Body of pancreas (tissue), 4 donors: Measurements from ENCODE around the gene IDE. TPM values are rescaled to one million over a fixed set of nuclear protein-coding genes. Genes with fewer than 3 reads are reported as not detected.

Source experiments
- ATAC-seq: fragments of 150-250 bp; one replicate; pipeline ENCODE4 v1.9.1; 2016
- DNase-seq, 4 donors: peaks; one replicate each; pipeline ENCODE4 v3.0.0-alpha.2; 2019
- H3K27ac ChIP-seq, 4 donors: fragments of 200-600 bp; sonication (generic); 1 replicate in 3 of 4; 2 replicates in 1 of 4; pipeline versions ENCODE4 v1.5.1 to v1.6.1; 2016 to 2019; ENCODE audit warnings: mild to moderate bottlenecking in 1 of 4, mixed read lengths in 1 of 4, moderate library complexity in 1 of 4
- H3K27me3 ChIP-seq, 2 donors: fragments of 200-600 bp; sonication (generic); one replicate each; pipeline ENCODE4 v1.6.0; 2016; ENCODE audit warnings: mild to moderate bottlenecking in 1 of 2
- H3K36me3 ChIP-seq, 2 donors: fragments of 200-600 bp; sonication (generic); replicated peaks in 1 of 2; 2 replicates each; pipeline ENCODE4 v1.5.1; 2016; ENCODE audit warnings: low read depth in 2 of 2; ENCODE audit not compliant: insufficient read depth in 1 of 2
- H3K4me1 ChIP-seq: fragments of 200-600 bp; sonication (generic); one replicate; pipeline ENCODE4 v1.6.0; 2016
- H3K4me3 ChIP-seq, 2 donors: fragments of 200-600 bp; sonication (generic); 1 replicate in 1 of 2; 2 replicates in 1 of 2; pipeline ENCODE4 v1.5.1; 2016 to 2019
- H3K9me3 ChIP-seq, 3 donors: fragments of 200-600 bp; sonication (generic); 1 replicate in 2 of 3; 2 replicates in 1 of 3; pipeline ENCODE4 v1.5.1; 2016
- CTCF ChIP-seq, 7 experiments: fragments of 450-650 bp in 4 of 7; fragments of 200-600 bp in 3 of 7; sonication (generic) in 3 of 7; IDR thresholded peaks; one replicate each; pipeline ENCODE4 v1.5.1; 2016 to 2019; ENCODE audit warnings: antibody characterized with exemption in 7 of 7
- POLR2A ChIP-seq, 3 donors: fragments of 450-650 bp; IDR thresholded peaks; one replicate each; pipeline ENCODE4 v1.6.1; 2016; ENCODE audit warnings: antibody characterized with exemption in 3 of 3, mild to moderate bottlenecking in 2 of 3
- WGBS, 2 donors: methylation state at CpG; one replicate each; pipeline ENCODE4 v1.1.5; 2017; 5-methylcytosine and 5-hydroxymethylcytosine counted together
- intact Hi-C: fragments of 100-400 bp; cut with DNase I; formaldehyde crosslinking; loops from one replicate; pipeline ENCODE4 v1.15.1; 2023
- total RNA-seq, 2 donors: library from RNA; depleted of rRNA; stranded (reverse); fragments of >200 nt; gene quantifications; one replicate each; pipeline ENCODE4 v1.1.0, GENCODE V29; 2016

The IDE gene
- 10 to 100 TPM; 13.8 to 19.5 TPM for total RNA-seq

- ATAC-seq (peak; percentile 91), DNase-seq (peak; percentile 89 to 91 (median 90))
- Histone ChIP-seq H3K27me3 (no peaks in the 10 kb centered on the region), H3K4me1 (peaks cover 36% of the 10 kb centered on the region), H3K9me3 (no peaks in the 10 kb centered on the region), H3K36me3 (no peaks in the 10 kb centered on the region), H3K27ac (peak within 1 kb of the TSS; percentile 93 to 96 (median 94)), H3K4me3 (peak within 1 kb of the TSS; percentile 62 to 94)
- TF ChIP-seq CTCF (IDR thresholded peaks at IDR 0.05) = peak; percentile 65 to 91 (median 88)
- peak; percentile 62 to 85 (median 78) for TF ChIP-seq POLR2A (IDR thresholded peaks at IDR 0.05)
- WGBS, 2 donors = 0% methylated on average over 1 to 50 of the region's 80 CpGs
- intact Hi-C loops = loop anchor here (5.0 kb wide), 1 partner anchor 57 kb away; no protein-coding TSS in a partner anchor
Observed at GRCh38 chr10:92573798-92574547, at the start of gene IDE. IDE (minus strand) TSS chr10:92574093; CDS start chr10:92574019, 74 bp downstream.

GRCh38 chr10:92619368-92619767, 45.5 kb upstream of the IDE start:
- H3K27me3 ChIP-seq = no peaks in the 10 kb centered on the region
- H3K4me3 ChIP-seq = no peak overlapping the region
- intact Hi-C loops = no loop called here
- no peaks in the 10 kb centered on the region for H3K9me3 ChIP-seq
- ATAC-seq (no peak), DNase-seq (no peak)
- no peaks in the 10 kb centered on the region for H3K4me1 ChIP-seq
- no peaks in the 10 kb centered on the region for H3K36me3 ChIP-seq
- TF ChIP-seq CTCF (IDR thresholded peaks at IDR 0.05) (no peak), POLR2A (IDR thresholded peaks at IDR 0.05) (no peak)
- H3K27ac ChIP-seq = no peak overlapping the region

- Histone ChIP-seq H3K36me3 (no peaks in the 10 kb centered on the region), H3K27me3 (no peaks in the 10 kb centered on the region), H3K4me3 (no peak overlapping the region), H3K9me3 (no peaks in the 10 kb centered on the region), H3K4me1 (no peaks in the 10 kb centered on the region), H3K27ac (no peak overlapping the region)
- 96 to 98% methylated on average over 3 of the region's 3 CpGs for WGBS, 2 donors
- intact Hi-C loops = no loop called here
- no peak for DNase-seq
- TF ChIP-seq CTCF (IDR thresholded peaks at IDR 0.05) = no peak
- no peak for TF ChIP-seq POLR2A (IDR thresholded peaks at IDR 0.05)
- no peak for ATAC-seq
Observed at GRCh38 chr10:92615515-92615914, 41.6 kb upstream of the IDE start.

- WGBS, 2 donors = 86 to 94% methylated on average over 2 of the region's 2 CpGs
- intact Hi-C loops = no loop called here
- Histone ChIP-seq H3K9me3 (no peaks in the 10 kb centered on the region), H3K4me3 (no peak overlapping the region), H3K36me3 (no peaks in the 10 kb centered on the region), H3K27me3 (no peaks in the 10 kb centered on the region), H3K4me1 (no peaks in the 10 kb centered on the region), H3K27ac (no peak overlapping the region)
- no peak for DNase-seq
- no peak for TF ChIP-seq CTCF (IDR thresholded peaks at IDR 0.05)
- no peak for TF ChIP-seq POLR2A (IDR thresholded peaks at IDR 0.05)
- ATAC-seq = no peak
Observed at GRCh38 chr10:92604841-92605240, 30.9 kb upstream of the IDE start.

GRCh38 chr10:92598321-92598720, 24.4 kb upstream of the IDE start:
- Histone ChIP-seq H3K4me3 (no peak overlapping the region), H3K36me3 (no peaks in the 10 kb centered on the region), H3K4me1 (peaks cover 4% of the 10 kb centered on the region), H3K27ac (no peak overlapping the region), H3K9me3 (no peaks in the 10 kb centered on the region), H3K27me3 (no peaks in the 10 kb centered on the region)
- DNase-seq = no peak
- TF ChIP-seq POLR2A (IDR thresholded peaks at IDR 0.05) (no peak), CTCF (IDR thresholded peaks at IDR 0.05) (no peak)
- intact Hi-C loops = no loop called here
- WGBS, 2 donors = 96% methylated on average over 1 of the region's 1 CpG
- no peak for ATAC-seq
